Caco-2 (cell line): ENCODE data around the gene ZRSR2. TPM values are rescaled to one million over a fixed set of nuclear protein-coding genes. Genes with fewer than 3 reads are reported as not detected.
A peak's percentile ranks its signal among the peaks of the same experiment; 100 is the strongest.

Experiments
- BruUV-seq: library from RNA; stranded (reverse); fragments of 400-500 nt; replicated peaks from 2 replicates; lab custom pipeline; 2021; lab: Mats Ljungman, UMichigan
- CTCF ChIA-PET: fragments of 300-600 bp; sonication (Branson Sonifier 250); formaldehyde crosslinking; loops from one replicate; lab custom pipeline; 2022; ENCODE audit warnings: antibody characterized with exemption; lab: Charles Lee
- POLR2A ChIA-PET: fragments of 300-600 bp; sonication (Branson Sonifier 250); formaldehyde crosslinking; loops from one replicate; lab custom pipeline; 2022; ENCODE audit warnings: antibody characterized with exemption; lab: Charles Lee
- DNase-seq, 2 experiments: peaks; one replicate each; pipeline versions ENCODE4 v3.0.0 to v3.0.0-alpha.2; 2020 to 2022
- H3K27me3 ChIP-seq: replicated peaks from 2 replicates; pipeline ENCODE4 v1.6.0; 2011; ENCODE audit warnings: low read length; ENCODE audit not compliant: control insufficient read depth, insufficient read depth
- H3K36me3 ChIP-seq: 2 replicates; pipeline ENCODE4 v1.5.1; 2011; ENCODE audit warnings: low read length; ENCODE audit not compliant: control insufficient read depth, insufficient read depth
- H3K4me1 ChIP-seq: fragments of 250-450 bp; sonication (Bioruptor Pico); 2 replicates; pipeline ENCODE4 v1.5.1; 2020; ENCODE audit warnings: mild to moderate bottlenecking
- H3K4me3 ChIP-seq: 2 replicates; pipeline ENCODE4 v1.5.1; 2011; ENCODE audit warnings: low read depth, mild to moderate bottlenecking, control low read depth, low read length
- H3K9me3 ChIP-seq: fragments of 250-450 bp; sonication (Bioruptor Pico); 2 replicates; pipeline ENCODE4 v1.5.1; 2020; ENCODE audit warnings: mild to moderate bottlenecking, moderate library complexity
- H3K27ac Mint-ChIP-seq: one replicate; pipeline ENCODE4 v1.8.0; 2022; ENCODE audit warnings: mixed read lengths; ENCODE audit not compliant: unreplicated experiment
- H3K27me3 Mint-ChIP-seq: one replicate; pipeline ENCODE4 v1.8.0; 2022; ENCODE audit warnings: mixed read lengths; ENCODE audit not compliant: insufficient read depth, unreplicated experiment
- H3K36me3 Mint-ChIP-seq: one replicate; pipeline ENCODE4 v1.8.0; 2022; ENCODE audit warnings: mild to moderate bottlenecking, mixed read lengths; ENCODE audit not compliant: insufficient read depth, unreplicated experiment
- H3K4me1 Mint-ChIP-seq: one replicate; pipeline ENCODE4 v1.8.0; 2022; ENCODE audit warnings: low read depth, mixed read lengths; ENCODE audit not compliant: unreplicated experiment
- H3K4me3 Mint-ChIP-seq: one replicate; pipeline ENCODE4 v1.8.0; 2022; ENCODE audit warnings: mild to moderate bottlenecking, moderate library complexity, mixed read lengths; ENCODE audit not compliant: unreplicated experiment
- H3K9me3 Mint-ChIP-seq: one replicate; pipeline ENCODE4 v1.8.0; 2022; ENCODE audit warnings: mixed read lengths; ENCODE audit not compliant: unreplicated experiment
- intact Hi-C: fragments of 100-400 bp; cut with micrococcal nuclease; formaldehyde crosslinking; loops from one replicate; pipeline ENCODE4 v1.10.0; 2022; ENCODE audit not compliant: unreplicated experiment
- total RNA-seq: library from RNA; stranded (reverse); gene quantifications from 2 replicates; pipeline ENCODE4 v1.2.3, GENCODE V29; 2022
- TF ChIP-seq, protein P1 (sequence below), 2 experiments: fragments of 200-600 bp in 1 of 2; IDR thresholded peaks; 1 replicate in 1 of 2; 2 replicates in 1 of 2; pipeline versions ENCODE4 v1.5.1 to v1.8.0; 2011 to 2022; ENCODE audit warnings: antibody characterized with exemption in 1 of 2, control low read depth in 1 of 2, inconsistent platforms in 1 of 2, low read depth in 1 of 2, low read length in 1 of 2, mild to moderate bottlenecking in 1 of 2, moderate library complexity in 1 of 2; ENCODE audit not compliant: insufficient read depth in 1 of 2, severe bottlenecking in 1 of 2, unreplicated experiment in 1 of 2

Gene ZRSR2
- total RNA-seq, 1 experiment from 2014 or later, result 8.1 TPM

DNA sequence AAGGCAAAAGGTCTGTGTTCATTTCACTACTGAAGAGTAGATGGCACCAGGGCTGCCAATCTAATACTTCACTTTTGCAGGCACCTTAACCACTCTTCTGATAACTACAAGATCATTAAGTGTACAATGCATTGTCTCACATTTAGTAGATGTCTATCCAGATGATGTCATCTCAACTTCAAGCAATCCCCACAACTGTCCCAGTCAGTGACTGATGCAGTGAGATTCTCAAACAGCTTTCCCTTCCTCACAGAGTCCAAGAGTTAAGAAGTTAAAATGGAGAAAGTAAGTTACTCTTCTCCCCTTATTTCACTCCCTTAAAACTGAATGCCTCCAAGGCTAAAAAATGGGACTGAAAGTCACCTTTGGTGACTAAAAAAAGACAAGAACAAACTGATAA lies 53.7 kb downstream of the ZRSR2 start:
- H3K9me3 ChIP-seq, result no peaks in the 10 kb centered on the region
- no TSS peak for BruUV-seq

GRCh38 chrX:15848576-15848975 lies 58.3 kb downstream of the ZRSR2 start:
- no peaks in the 10 kb centered on the region for H3K36me3 Mint-ChIP-seq
- no peak for DNase-seq
- H3K36me3 ChIP-seq, result no peaks in the 10 kb centered on the region
- intact Hi-C loops, result no loop called here
- no TSS peak for BruUV-seq
- H3K27me3 Mint-ChIP-seq, result no peaks in the 10 kb centered on the region
- H3K4me3 Mint-ChIP-seq, result no peak overlapping the region
- TF ChIP-seq, protein P1, sequence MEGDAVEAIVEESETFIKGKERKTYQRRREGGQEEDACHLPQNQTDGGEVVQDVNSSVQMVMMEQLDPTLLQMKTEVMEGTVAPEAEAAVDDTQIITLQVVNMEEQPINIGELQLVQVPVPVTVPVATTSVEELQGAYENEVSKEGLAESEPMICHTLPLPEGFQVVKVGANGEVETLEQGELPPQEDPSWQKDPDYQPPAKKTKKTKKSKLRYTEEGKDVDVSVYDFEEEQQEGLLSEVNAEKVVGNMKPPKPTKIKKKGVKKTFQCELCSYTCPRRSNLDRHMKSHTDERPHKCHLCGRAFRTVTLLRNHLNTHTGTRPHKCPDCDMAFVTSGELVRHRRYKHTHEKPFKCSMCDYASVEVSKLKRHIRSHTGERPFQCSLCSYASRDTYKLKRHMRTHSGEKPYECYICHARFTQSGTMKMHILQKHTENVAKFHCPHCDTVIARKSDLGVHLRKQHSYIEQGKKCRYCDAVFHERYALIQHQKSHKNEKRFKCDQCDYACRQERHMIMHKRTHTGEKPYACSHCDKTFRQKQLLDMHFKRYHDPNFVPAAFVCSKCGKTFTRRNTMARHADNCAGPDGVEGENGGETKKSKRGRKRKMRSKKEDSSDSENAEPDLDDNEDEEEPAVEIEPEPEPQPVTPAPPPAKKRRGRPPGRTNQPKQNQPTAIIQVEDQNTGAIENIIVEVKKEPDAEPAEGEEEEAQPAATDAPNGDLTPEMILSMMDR (IDR thresholded peaks at IDR 0.05; ENCODE audit: insufficient read depth in 1 of 2, low read depth in 1 of 2, low read length in 1 of 2, severe bottlenecking in 1 of 2, unreplicated experiment in 1 of 2), result no peak
- no peaks in the 10 kb centered on the region for H3K4me1 Mint-ChIP-seq
- POLR2A ChIA-PET, result no interaction called here
- no peak overlapping the region for H3K27ac Mint-ChIP-seq
- H3K9me3 ChIP-seq, result no peaks in the 10 kb centered on the region
- no peaks in the 10 kb centered on the region for H3K27me3 ChIP-seq
- CTCF ChIA-PET, result no interaction called here
- no peaks in the 10 kb centered on the region for H3K9me3 Mint-ChIP-seq
- H3K4me1 ChIP-seq, result no peaks in the 10 kb centered on the region; the same call in 1 of the 2 replicates
- no peak overlapping the region for H3K4me3 ChIP-seq

More for the DNA sequence above, 53.7 kb downstream of the ZRSR2 start:
- Mint-ChIP-seq H3K9me3 (no peaks in the 10 kb centered on the region), H3K27ac (no peak overlapping the region), H3K27me3 (no peaks in the 10 kb centered on the region), H3K4me1 (no peaks in the 10 kb centered on the region), H3K36me3 (no peaks in the 10 kb centered on the region), H3K4me3 (no peak overlapping the region)
- Histone ChIP-seq H3K27me3 (no peaks in the 10 kb centered on the region), H3K36me3 (no peaks in the 10 kb centered on the region), H3K4me3 (no peak overlapping the region), H3K4me1 (no peaks in the 10 kb centered on the region; the same call in 1 of the 2 replicates)
- CTCF ChIA-PET, result no interaction called here
- intact Hi-C loops, result no loop called here
- TF ChIP-seq, protein P1 (IDR thresholded peaks at IDR 0.05; ENCODE audit: insufficient read depth in 1 of 2, low read depth in 1 of 2, low read length in 1 of 2, severe bottlenecking in 1 of 2, unreplicated experiment in 1 of 2), result no peak
- no peak for DNase-seq
- POLR2A ChIA-PET, result no interaction called here

DNA sequence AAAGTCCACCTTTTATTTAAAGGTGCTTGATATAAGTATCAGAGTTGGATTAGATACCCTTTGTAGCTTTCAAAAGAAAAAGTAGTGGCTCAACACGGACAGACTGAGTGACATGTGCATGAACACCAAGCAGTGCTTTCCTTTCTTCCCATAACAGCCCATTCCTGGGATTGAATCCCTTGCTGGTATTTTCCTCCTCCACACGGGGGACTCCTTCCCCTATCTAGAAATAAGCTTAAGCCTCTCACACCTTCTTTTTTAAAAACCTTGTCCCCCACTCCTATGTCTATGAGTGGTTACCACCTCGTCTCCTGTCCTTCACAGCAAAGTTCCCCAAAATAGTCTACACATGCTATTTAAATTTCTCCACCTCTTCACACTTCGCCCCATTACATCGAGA lies 59.3 kb downstream of the ZRSR2 start:
- Histone ChIP-seq H3K27me3 (no peaks in the 10 kb centered on the region), H3K4me1 (no peaks in the 10 kb centered on the region; the same call in 1 of the 2 replicates), H3K36me3 (no peaks in the 10 kb centered on the region), H3K4me3 (no peak overlapping the region), H3K9me3 (no peaks in the 10 kb centered on the region)
- BruUV-seq, result no TSS peak
- DNase-seq, result no peak
- intact Hi-C loops, result no loop called here
- H3K27ac Mint-ChIP-seq, result no peak overlapping the region
- H3K36me3 Mint-ChIP-seq, result no peaks in the 10 kb centered on the region
- POLR2A ChIA-PET, result no interaction called here
- no peak overlapping the region for H3K4me3 Mint-ChIP-seq
- TF ChIP-seq, protein P1 (IDR thresholded peaks at IDR 0.05; ENCODE audit: insufficient read depth in 1 of 2, low read depth in 1 of 2, low read length in 1 of 2, severe bottlenecking in 1 of 2, unreplicated experiment in 1 of 2), result peak in 1 of 2 experiments; percentile 4
- no peaks in the 10 kb centered on the region for H3K27me3 Mint-ChIP-seq
- no peaks in the 10 kb centered on the region for H3K9me3 Mint-ChIP-seq
- CTCF ChIA-PET, result interaction anchor here (1.1 kb wide), 1 partner anchor 274 kb away, joined by 6 read pairs; the partner anchor contains the start of gene GRPR
- no peaks in the 10 kb centered on the region for H3K4me1 Mint-ChIP-seq
